ENCODE data around the gene ZNF44.

DNA sequence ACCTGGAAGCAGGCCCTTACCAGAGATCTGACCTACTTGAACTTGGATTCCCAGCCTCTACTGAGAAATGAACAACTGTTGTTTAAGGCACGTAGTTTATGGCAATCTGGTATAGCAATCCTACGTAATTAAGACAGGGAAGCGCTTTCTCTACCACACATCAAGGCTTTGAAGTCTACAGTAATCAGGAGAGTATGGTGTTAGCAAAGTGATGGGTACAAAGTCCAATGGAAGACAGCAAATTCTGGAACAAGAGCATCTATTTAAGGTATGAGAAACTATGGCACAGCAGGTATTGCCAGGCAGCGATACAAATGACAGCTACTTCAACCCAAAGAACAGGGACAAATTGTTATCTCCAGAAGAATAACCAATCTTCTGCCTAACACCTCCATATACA lies 35.7 kb upstream of the ZNF44 start:
- TF ChIP-seq, protein P1, sequence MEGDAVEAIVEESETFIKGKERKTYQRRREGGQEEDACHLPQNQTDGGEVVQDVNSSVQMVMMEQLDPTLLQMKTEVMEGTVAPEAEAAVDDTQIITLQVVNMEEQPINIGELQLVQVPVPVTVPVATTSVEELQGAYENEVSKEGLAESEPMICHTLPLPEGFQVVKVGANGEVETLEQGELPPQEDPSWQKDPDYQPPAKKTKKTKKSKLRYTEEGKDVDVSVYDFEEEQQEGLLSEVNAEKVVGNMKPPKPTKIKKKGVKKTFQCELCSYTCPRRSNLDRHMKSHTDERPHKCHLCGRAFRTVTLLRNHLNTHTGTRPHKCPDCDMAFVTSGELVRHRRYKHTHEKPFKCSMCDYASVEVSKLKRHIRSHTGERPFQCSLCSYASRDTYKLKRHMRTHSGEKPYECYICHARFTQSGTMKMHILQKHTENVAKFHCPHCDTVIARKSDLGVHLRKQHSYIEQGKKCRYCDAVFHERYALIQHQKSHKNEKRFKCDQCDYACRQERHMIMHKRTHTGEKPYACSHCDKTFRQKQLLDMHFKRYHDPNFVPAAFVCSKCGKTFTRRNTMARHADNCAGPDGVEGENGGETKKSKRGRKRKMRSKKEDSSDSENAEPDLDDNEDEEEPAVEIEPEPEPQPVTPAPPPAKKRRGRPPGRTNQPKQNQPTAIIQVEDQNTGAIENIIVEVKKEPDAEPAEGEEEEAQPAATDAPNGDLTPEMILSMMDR (conservative IDR thresholded peaks at IDR 0.05; ENCODE audit: low read depth, low read length) = no peak
- TF ChIP-seq EZH2 (IDR thresholded peaks at IDR 0.05; ENCODE audit: borderline replicate concordance, low read depth, low read length, poor library complexity, severe bottlenecking) = no peak

All from A673 (cell line).